Activated CD4-positive, alpha-beta memory T cell treated with anti-CD3 and anti-CD28 coated beads, Interleukin-2, amount 10 ng/mL, durations not matched to agents 7 days and 5 days (primary cell): Measurements from ENCODE around the gene ARSI. TPM values are rescaled to one million over a fixed set of nuclear protein-coding genes. Genes with fewer than 3 reads are reported as not detected.
"Not testable (repeated sequence)": the region's sequence is repeated elsewhere in the genome, so short reads cannot be mapped to it uniquely, and the experiment has no call there.

Experiments used
- CTCF ChIA-PET: fragments of 350-600 bp; sonication (Branson Sonifier 250); formaldehyde crosslinking; loops from one replicate; lab custom pipeline; 2021; ENCODE audit warnings: antibody characterized with exemption, inconsistent platforms; lab: Charles Lee
- POLR2A ChIA-PET: fragments of 350-600 bp; sonication (Branson Sonifier 250); formaldehyde crosslinking; loops from one replicate; lab custom pipeline; 2021; ENCODE audit warnings: antibody characterized with exemption; lab: Charles Lee
- DNase-seq: peaks from one replicate; pipeline ENCODE4 v3.0.0-alpha.2; 2020
- H3K27ac Mint-ChIP-seq: one replicate; pipeline ENCODE4 v1.8.0; 2021; ENCODE audit warnings: mild to moderate bottlenecking, mixed read lengths
- H3K27me3 Mint-ChIP-seq: one replicate; pipeline ENCODE4 v1.8.0; 2021; ENCODE audit warnings: mixed read lengths
- H3K36me3 Mint-ChIP-seq: one replicate; pipeline ENCODE4 v1.8.0; 2021; ENCODE audit warnings: low read depth, mixed read lengths
- H3K4me1 Mint-ChIP-seq: one replicate; pipeline ENCODE4 v1.8.0; 2021; ENCODE audit warnings: mixed read lengths
- H3K4me3 Mint-ChIP-seq: one replicate; pipeline ENCODE4 v1.8.0; 2021; ENCODE audit warnings: mild to moderate bottlenecking, mixed read lengths
- H3K9me3 Mint-ChIP-seq: one replicate; pipeline ENCODE4 v1.8.0; 2021; ENCODE audit warnings: mixed read lengths
- total RNA-seq, 2 experiments: library from RNA; stranded (reverse); gene quantifications; one replicate each; pipeline ENCODE4 v1.2.3, GENCODE V29; 2021

Gene ARSI
- total RNA-seq, 2 experiments from 2014 or later, result not detected

- H3K27ac Mint-ChIP-seq, H3K36me3 Mint-ChIP-seq, H3K9me3 Mint-ChIP-seq, CTCF ChIA-PET, POLR2A ChIA-PET, H3K4me3 Mint-ChIP-seq, H3K4me1 Mint-ChIP-seq, DNase-seq, H3K27me3 Mint-ChIP-seq: not testable (repeated sequence)
These were observed 54.2 kb downstream of the ARSI start for GRCh38 chr5:150248493-150248892.

- Mint-ChIP-seq H3K4me1 (no peaks in the 10 kb centered on the region), H3K9me3 (no peaks in the 10 kb centered on the region), H3K4me3 (no peak overlapping the region), H3K27me3 (no peaks in the 10 kb centered on the region), H3K36me3 (no peaks in the 10 kb centered on the region), H3K27ac (no peak overlapping the region)
- CTCF ChIA-PET, result no interaction called here
- DNase-seq, result no peak
- POLR2A ChIA-PET, result no interaction called here
These were observed 55.0 kb downstream of the ARSI start for GRCh38 chr5:150247726-150248125.

DNA sequence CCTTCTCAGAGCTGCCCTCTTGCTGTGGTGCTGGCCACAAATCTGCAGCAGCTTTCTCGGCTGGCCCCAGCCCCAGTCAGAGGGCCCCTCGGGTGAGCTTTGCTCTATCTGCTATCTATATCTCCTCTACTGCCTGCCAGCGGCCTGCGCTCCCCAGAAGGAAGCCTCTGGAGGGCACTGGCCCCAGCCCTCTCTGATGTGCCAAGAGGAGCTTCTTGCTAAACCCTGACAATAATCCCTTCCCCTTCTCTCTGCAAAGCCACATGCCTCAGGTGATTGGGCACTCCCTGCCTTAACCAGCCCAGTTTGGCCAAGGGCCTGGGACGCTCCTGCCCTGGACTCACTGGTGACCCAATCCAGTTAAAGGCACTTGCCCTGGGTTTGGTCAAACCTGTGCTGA is 55.9 kb downstream of the ARSI start:
- no peaks in the 10 kb centered on the region for H3K9me3 Mint-ChIP-seq
- DNase-seq, result no peak
- H3K27ac Mint-ChIP-seq, result no peak overlapping the region
- H3K27me3 Mint-ChIP-seq, result no peaks in the 10 kb centered on the region
- ChIA-PET POLR2A (no interaction called here), CTCF (no interaction called here)
- H3K4me1 Mint-ChIP-seq, result no peaks in the 10 kb centered on the region
- no peak overlapping the region for H3K4me3 Mint-ChIP-seq
- H3K36me3 Mint-ChIP-seq, result no peaks in the 10 kb centered on the region

DNA sequence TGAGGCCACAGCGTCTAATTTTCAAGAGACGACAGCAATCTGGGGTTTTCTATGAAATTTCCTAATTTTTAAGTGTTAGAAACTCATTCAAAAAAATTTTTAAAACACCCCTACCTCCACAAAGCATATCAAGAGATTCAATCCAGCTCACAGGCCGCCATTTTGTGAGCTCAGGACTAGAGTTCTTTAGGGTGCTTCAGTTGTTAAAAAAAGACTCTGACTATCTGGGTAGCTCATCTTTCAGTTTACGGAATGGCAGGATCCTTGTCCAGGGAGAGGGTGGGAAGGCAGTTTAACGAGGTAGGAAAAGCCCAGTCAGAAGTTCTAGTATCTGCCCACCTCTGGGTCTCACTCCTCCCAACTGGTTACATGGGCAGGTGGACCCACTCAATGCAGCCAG is 56.3 kb downstream of the ARSI start:
- Mint-ChIP-seq H3K27me3 (no peaks in the 10 kb centered on the region), H3K27ac (no peak overlapping the region), H3K4me1 (no peaks in the 10 kb centered on the region), H3K36me3 (no peaks in the 10 kb centered on the region), H3K4me3 (no peak overlapping the region), H3K9me3 (no peaks in the 10 kb centered on the region)
- CTCF ChIA-PET, result no interaction called here
- no peak for DNase-seq
- POLR2A ChIA-PET, result no interaction called here

Other genes with a start within 250 kb of the ARSI start
- gene CSF1R, start 216.4 kb downstream of the ARSI start, total RNA-seq, result under 1 TPM in 1 of 2 experiments, not detected in 1; 0.25 TPM
- 1 to 10 TPM; 7.2 to 9.0 TPM for gene PDGFRB, start 147.1 kb downstream of the ARSI start, total RNA-seq
- gene CDX1, start 136.1 kb downstream of the ARSI start, total RNA-seq, result not detected
- not detected for gene SLC6A7, start 112.8 kb downstream of the ARSI start, total RNA-seq
- gene CAMK2A, start 13.1 kb downstream of the ARSI start, total RNA-seq, result not detected
- 10 to 100 TPM; 52.8 to 53.0 TPM for gene TCOF1, start 54.8 kb upstream of the ARSI start, total RNA-seq
- 1,000 to 10,000 TPM; 1,158 to 1,180 TPM for gene CD74, start 110.0 kb upstream of the ARSI start, total RNA-seq
- gene RPS14, start 146.8 kb upstream of the ARSI start, total RNA-seq, result 1,000 to 10,000 TPM; 2,316 to 2,367 TPM
- under 1 TPM; 0.13 to 0.18 TPM for gene NDST1, start 205.2 kb upstream of the ARSI start, total RNA-seq